K562 treated with DMSO at 1 percent for 12 hours (cell line): ENCODE results near the gene MMP24. TPM values are rescaled to one million over a fixed set of nuclear protein-coding genes. Genes with fewer than 3 reads are reported as not detected.

Experiments
- total RNA-seq: library from RNA; unstranded; fragments of 300-600 nt; gene quantifications from 2 replicates; pipeline ENCODE4 v1.2.3, GENCODE V29; 2022; ENCODE audit not compliant: insufficient read depth

The MMP24 gene
- total RNA-seq: 0.35 TPM in 1 of 2 replicates, not detected in the other

GRCh38 chr20:35226126-35226883 lies at the start of gene MMP24:
Gene MMP24 (plus strand): TSS chr20:35226690. CDS start chr20:35226739, 49 bp downstream.

GRCh38 chr20:35277531-35278395 lies 51.3 kb downstream of the MMP24 start, which contains the start of gene MMP24OS:
Gene MMP24OS (minus strand): TSS chr20:35278122. CDS start chr20:35277929, 193 bp downstream.

GRCh38 chr20:35284267-35284991 lies 57.9 kb downstream of the MMP24 start, which contains the start of gene EIF6:
Gene EIF6 (minus strand): TSS chr20:35284772. CDS start chr20:35284487, 285 bp downstream.

GRCh38 chr20:35291654-35292503 lies 65.4 kb downstream of the MMP24 start, which contains the start of gene FAM83C:
Gene FAM83C (minus strand): TSS chr20:35292425. CDS start chr20:35292304, 121 bp downstream.

Other genes with a start within 250 kb of the MMP24 start
- 67.0 and 96.4 TPM in 2 replicates for gene TRPC4AP, start 133.9 kb upstream of the MMP24 start, total RNA-seq
- 23.9 and 26.9 TPM in 2 replicates for gene EDEM2, start 79.4 kb upstream of the MMP24 start, total RNA-seq
- 14.7 and 15.9 TPM in 2 replicates for gene PROCR, start 54.6 kb upstream of the MMP24 start, total RNA-seq
- gene MMP24OS, start 51.4 kb downstream of the MMP24 start, total RNA-seq: 108 and 115 TPM in 2 replicates
- 147 and 233 TPM in 2 replicates for gene EIF6, start 58.1 kb downstream of the MMP24 start, total RNA-seq
- not detected in 2 replicates for gene FAM83C, start 65.7 kb downstream of the MMP24 start, total RNA-seq
- 22.2 and 48.6 TPM in 2 replicates for gene UQCC1, start 185.3 kb downstream of the MMP24 start, total RNA-seq
- not detected in 2 replicates for gene GDF5, start 211.5 kb downstream of the MMP24 start, total RNA-seq
- 3.7 and 28.4 TPM in 2 replicates for gene CEP250, start 228.9 kb downstream of the MMP24 start, total RNA-seq